Activated B cell treated with CpG ODN at 0.5 μM for 24 hours (primary cell): ENCODE data around the gene CNOT8. TPM values are rescaled to one million over a fixed set of nuclear protein-coding genes. Genes with fewer than 3 reads are reported as not detected.

Source experiments
- ATAC-seq: fragments of 200-7000 bp; cut with Tn5 transposase; one replicate; pipeline ENCODE4 v1.10.0; 2021; ENCODE audit warnings: low read depth, mild to moderate bottlenecking, moderate library complexity
- CTCF ChIA-PET: fragments of 350-600 bp; sonication (Branson Sonifier 250); formaldehyde crosslinking; loops from one replicate; lab custom pipeline; 2021; ENCODE audit warnings: antibody characterized with exemption; lab: Charles Lee
- POLR2A ChIA-PET: fragments of 350-600 bp; sonication (Branson Sonifier 250); formaldehyde crosslinking; loops from one replicate; lab custom pipeline; 2021; ENCODE audit warnings: antibody characterized with exemption; lab: Charles Lee
- DNase-seq: peaks from one replicate; pipeline ENCODE4 v3.0.0; 2022
- H3K27ac Mint-ChIP-seq: one replicate; pipeline ENCODE4 v1.8.0; 2020; ENCODE audit warnings: mixed read lengths
- H3K27me3 Mint-ChIP-seq: one replicate; pipeline ENCODE4 v1.8.0; 2021; ENCODE audit warnings: mixed read lengths
- H3K36me3 Mint-ChIP-seq: one replicate; pipeline ENCODE4 v1.8.0; 2021; ENCODE audit warnings: low read depth, mixed read lengths
- H3K4me1 Mint-ChIP-seq: one replicate; pipeline ENCODE4 v1.8.0; 2021; ENCODE audit warnings: mixed read lengths
- H3K4me3 Mint-ChIP-seq: one replicate; pipeline ENCODE4 v1.8.0; 2020; ENCODE audit warnings: mild to moderate bottlenecking, mixed read lengths
- H3K9me3 Mint-ChIP-seq: one replicate; pipeline ENCODE4 v1.8.0; 2020; ENCODE audit warnings: mixed read lengths
- CTCF ChIP-seq: fragments of 200-600 bp; IDR thresholded peaks from one replicate; pipeline ENCODE4 v1.8.0; 2022; ENCODE audit warnings: antibody characterized with exemption, mild to moderate bottlenecking
- intact Hi-C: fragments of 100-400 bp; cut with micrococcal nuclease; formaldehyde crosslinking; loops from one replicate; pipeline ENCODE4 v1.15.1; 2024
- total RNA-seq: library from RNA; stranded (reverse); gene quantifications from 2 replicates; pipeline ENCODE4 v1.2.3, GENCODE V29; 2022

The CNOT8 gene
- total RNA-seq, 1 donor from 2014 or later, result 57.3 TPM

DNA sequence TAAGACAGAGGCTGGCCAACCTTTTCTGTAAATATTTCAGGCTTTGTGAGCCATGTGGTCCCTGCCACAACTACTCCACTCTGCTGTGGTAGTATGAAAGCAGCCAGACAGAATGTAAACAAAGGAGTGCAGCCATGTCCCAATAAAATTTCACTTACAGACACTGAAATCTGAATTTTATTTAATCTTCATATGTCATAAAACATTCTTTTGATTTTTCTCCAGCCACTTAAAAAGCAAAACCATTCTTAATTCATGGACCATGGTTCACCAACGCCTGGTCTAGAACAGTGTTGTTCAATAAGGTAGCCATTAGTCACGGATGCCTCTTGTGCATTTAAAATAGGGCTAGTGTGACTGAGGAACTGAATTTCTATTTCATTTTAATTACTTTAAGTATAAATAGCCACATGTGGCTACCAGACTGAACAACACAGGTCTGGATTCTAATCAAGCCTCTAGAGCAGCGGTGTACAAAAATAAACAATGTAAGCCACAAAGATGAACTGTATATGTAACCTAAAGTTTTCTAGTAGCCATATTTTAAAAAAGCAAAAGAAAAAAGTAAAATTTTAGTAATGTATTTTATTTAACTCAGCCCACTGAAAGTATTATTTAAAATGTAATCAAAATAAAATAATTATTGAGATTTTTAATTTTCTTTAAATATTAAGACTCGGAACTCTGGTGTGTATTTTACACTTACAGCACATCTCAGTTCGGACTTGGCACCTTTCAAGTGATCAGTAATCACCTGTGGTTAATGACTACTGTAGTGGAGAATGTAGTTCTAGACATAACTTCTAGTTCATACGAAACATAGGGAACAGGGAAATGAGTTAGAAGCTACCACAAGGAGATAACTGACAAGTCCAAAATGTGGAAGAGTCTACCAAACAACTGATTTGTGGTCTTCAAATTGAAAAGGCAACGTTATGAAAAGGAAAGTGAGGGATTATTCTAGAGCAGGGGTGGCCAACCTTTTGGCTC lies 65.3 kb downstream of the CNOT8 start:
- intact Hi-C loops, result no loop called here
- Mint-ChIP-seq H3K27ac (no peak overlapping the region), H3K27me3 (no peaks in the 10 kb centered on the region), H3K4me1 (no peaks in the 10 kb centered on the region), H3K4me3 (no peak overlapping the region), H3K9me3 (no peaks in the 10 kb centered on the region), H3K36me3 (peaks cover 76% of the 10 kb centered on the region)
- no peak for DNase-seq
- ATAC-seq, result no peak
- POLR2A ChIA-PET, result no interaction called here
- CTCF ChIA-PET, result no interaction called here
- no peak for TF ChIP-seq CTCF

Other genes with a start within 250 kb of the CNOT8 start
- gene LARP1, start 103.2 kb upstream of the CNOT8 start, total RNA-seq, result 205 and 231 TPM in 2 replicates
- not detected in 2 replicates for gene FAXDC2, start 8.0 kb upstream of the CNOT8 start, total RNA-seq
- 21.2 and 23.2 TPM in 2 replicates for gene GEMIN5, start 79.6 kb downstream of the CNOT8 start, total RNA-seq
- gene MRPL22, start 82.4 kb downstream of the CNOT8 start, total RNA-seq, result 41.9 and 42.6 TPM in 2 replicates
- gene KIF4B, start 155.1 kb downstream of the CNOT8 start, total RNA-seq, result not detected in 2 replicates